ENCODE measurements around the gene SOWAHC.

SOWAHC gene

DNA sequence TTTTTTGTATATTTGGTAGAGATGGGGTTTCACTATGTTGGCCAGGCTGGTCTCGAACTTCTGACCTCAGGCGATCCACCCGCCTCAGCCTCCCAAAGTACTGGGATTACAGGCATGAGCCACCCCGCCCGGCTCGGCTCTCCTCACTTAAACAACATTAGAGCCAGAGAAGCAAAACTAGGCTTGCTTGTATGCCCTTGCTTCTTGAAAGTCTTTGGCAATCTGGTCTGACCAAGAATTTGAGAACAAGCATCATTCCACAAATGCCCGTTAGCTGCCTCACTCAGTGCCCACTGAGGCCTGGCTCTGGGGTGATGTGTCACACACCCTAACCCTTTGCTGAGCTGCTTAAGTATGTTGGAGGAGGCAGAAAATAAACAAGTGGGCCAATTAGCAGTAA is 33.5 kb downstream of the SOWAHC start:
- DNase-seq: no peak

DNA sequence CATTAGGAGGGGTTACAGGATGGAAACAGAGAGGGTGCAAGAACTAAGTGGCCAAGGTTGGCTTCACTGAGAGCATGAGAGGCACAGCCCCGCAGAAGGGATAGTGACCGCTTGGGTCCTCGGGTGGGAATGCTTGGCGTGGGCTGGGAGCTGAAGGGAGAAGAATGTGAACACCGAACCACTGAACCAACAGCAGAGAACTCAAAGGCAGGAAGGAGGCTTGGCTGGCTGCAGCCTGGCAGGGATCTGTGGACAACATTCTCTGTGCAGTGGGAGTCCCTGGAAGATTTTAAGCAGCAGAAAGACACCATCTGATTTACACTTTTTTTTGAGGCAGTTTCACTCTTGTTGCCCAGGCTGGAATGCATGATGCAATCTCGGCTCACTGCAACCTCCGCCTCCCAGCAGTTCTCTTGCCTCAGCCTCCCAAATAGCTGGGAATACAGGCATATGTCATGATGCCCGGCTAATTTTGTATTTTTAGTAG is 33.9 kb downstream of the SOWAHC start:
- DNase-seq: no peak

DNA sequence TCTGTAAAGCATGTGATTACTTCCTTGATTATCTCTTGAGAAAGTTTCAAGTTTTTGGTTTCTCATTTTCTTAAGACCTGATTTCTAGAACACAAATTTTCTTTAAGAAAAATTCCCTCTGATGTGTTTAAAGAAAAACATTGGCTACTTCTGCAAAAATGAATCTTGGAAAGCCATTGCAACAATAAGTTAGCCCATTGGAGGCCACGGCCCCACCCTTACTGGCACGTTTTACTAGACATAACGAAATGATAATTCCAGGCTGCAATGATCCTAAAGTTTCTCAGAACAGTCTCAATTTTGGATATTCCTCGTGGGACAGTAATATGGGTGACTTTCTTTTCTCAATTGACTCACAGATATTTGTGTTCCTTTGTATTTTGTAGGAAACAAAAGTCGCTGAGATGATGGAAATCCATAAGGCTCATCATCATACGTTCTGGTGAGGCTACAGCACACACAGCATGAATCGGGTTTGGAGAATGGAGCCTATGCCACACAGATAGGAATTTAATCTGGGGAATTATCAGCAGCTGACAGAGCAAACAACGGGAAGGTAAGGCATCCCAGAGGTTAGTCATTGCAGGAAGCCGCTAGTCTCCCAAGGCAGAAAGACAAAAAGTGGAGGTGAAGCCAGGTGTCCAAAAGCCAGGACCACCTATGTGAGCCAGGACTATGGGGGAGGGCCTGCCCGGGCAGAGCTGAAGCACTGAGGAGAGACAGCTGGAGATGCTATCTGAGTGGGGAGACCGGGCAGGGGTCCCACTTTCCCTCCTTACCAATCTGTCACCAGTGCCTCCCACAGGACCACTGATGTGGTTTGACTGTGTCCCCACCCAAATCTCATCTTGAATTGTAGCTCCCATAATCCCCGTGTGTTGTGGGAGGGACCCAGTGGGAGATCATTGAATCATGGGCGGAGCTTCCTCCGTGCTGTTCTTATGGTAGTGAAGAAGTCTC is 35.9 kb downstream of the SOWAHC start:
- DNase-seq: no peak

DNA sequence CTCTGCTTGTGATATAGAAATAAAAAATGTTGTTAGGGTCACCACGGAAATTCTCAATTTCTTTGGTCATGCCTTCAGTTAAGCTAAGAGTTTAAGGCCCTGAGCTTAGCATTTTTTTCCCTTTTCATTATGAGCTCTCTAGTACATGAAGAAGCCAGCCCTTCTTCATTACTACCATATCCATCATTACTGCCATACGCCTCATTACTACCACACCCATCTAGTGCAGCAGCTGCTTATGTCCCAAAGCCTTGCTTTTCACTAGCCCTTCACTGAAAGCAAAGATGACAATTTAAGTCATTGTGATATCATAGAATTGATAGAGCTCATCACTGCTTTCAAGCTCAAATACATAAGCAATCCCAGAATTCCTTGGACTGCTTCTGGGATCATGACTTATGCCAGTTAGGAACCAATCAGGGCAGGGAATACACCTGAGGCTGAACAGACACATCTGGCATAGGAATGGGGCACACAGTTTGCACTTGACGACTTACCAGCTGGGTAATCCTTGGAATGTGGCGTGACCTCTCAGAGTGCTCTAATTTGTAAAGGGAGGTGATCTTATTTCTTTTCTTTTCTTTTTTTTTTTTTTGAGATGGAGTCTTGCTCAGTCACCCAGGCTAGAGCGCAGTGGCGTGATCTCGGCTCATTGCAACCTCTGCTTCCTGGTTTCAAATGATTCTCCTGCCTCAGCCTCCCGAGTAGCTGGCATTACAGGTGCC is 40.3 kb downstream of the SOWAHC start:
- no peak for DNase-seq

DNA sequence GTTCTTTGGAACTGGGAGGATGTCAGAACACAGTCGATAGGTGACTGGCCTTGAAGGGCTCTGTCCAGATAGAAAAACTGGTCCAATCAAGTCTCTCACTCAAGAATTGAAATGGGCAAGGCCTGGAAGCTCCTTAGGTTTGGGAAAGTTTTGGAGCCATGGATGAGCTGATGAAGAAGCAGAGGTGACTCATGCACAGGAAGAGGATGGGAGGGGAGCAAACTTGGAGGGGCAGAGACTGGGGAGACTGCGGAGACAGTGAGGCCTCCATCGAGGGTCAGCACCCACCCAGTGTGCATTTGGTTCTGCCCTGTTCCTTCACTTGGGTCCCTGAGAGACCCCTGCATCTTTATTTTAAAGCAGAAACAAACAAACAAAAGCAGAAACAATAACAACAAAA is 41.1 kb downstream of the SOWAHC start:
- DNase-seq: no peak

DNA sequence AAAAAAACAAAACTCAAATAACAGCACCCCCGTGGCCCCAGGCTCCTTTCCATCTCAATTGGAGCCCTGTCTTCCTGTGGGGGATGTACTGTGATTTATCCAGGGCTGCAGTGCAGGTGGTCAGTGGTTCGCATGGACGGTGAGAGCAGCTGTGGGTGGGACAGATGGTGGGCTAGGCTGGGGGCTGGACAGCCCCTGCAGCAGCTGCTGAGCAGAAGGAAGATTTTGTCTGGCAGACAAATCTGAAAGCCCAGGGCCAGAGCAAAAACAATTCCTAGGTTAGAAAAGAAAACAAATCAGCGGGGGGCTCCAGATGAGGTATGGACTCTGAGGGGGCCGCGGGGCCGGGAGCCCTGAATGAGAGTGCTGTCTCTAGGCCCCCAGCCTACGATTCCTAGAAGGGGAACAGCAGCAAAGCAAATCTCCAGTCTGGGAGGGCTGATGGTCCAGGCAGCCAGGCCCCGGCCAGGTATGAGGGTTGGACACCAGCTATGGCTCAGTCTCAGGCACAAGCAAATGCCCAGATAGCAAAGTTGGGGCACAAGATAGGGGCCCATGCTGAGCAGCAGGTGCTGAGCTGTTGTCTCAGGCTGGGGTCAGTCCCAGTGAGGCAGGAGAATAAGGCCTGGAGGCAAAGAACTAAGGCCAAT is 45.4 kb downstream of the SOWAHC start:
- DNase-seq: no peak

DNA sequence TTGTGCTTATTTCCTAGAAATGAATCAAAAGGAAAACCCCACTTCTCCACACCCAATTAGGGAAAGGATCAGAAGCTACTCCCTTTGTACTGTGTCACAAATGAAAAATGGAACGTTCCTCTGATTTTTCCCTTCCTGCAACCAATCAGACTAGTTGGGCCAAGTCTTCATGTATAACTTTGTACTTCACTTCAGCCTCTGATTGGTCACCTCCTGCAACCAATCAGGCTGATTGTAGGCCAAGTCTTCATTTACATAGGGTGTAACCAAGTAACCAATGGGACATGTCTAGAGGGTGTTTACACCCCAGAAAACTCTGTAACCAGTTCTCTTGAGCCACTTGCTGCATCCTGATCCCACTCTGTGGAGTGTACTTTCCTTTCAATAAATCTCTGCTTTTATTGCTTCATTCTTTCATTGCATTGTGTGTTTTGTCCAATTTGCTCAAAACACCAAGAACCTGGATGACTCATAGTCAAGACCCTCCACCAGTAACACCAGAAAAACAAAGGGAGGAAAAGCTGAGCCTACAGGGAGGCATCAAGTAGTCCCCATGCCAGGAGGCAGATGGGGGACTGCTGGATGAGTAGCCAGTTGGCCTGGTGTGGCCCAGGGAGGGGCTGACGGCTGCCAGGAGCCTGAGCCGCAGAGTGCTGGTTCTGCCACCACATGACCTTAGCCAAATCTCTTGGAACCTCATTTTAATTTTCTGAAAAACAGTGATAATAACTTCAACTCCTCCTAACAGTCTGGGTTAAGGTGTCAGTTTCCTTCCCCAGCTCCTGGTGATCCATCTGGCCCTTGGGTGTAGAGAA is 46.1 kb downstream of the SOWAHC start:
- no peak for DNase-seq

DNA sequence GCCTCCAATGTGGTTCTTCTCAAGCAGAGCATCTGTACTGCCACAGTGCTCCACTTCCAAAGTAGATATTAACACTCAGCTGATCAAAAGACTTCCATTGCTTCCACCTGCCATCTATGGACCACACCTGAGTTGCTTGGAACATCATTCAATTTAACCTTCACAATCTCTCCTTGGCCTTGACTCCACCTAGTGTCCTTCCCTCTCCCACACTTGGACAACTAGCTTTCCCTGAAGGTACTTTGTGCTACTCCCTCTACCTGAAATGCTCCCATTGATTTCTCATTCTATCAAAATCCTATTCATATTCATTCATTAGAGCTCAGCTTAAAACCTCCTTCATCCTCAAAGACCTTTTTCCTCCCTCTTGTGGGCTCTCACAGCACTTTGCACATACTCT is 48.7 kb downstream of the SOWAHC start:
- DNase-seq: no peak

DNA sequence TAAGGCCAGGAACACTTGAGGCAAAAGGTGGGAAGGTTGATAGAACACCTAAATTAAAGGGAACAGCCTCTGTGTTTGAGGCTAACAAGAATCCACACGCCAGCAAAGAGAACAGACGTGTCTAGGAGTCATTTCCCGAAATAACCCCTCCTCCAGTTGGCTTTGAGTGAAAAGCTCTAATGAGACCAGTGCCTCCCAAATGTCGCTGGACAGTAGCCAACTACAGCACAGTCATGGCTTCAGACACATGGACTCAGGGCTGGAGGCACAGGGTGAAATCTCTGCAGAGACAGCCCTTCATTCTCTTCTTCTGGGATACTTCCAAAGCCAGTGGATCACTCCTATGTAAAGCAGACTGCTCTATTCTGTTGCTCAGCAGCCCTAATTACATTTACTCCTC is 49.6 kb downstream of the SOWAHC start:
- no peak for DNase-seq

DNA sequence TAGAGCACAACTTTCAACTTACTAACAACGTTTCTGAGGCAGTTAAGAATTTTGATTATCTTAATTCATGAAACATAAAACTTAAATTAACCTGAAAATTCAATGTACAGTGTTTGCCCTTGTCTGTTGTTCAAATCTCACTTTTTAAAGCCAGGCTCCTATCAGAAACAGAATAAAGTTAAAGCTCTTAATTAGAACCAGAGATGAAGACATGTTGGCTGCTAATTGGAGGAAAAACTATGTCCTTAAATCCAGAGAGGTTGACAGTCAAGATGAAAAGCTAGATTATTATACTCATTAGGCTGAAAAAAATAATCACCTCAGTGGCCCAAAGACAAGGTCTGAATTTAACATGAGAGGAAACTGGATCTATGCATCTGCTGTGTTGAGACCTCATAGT is 52.3 kb downstream of the SOWAHC start:
- no peak for DNase-seq

Data from activated CD4-positive, alpha-beta T cell treated with anti-CD3 and anti-CD28 coated beads, Interleukin-2, amount 50 U/mL, for 16 hours (primary cell).